Sigmoid colon (tissue), 4 donors: ENCODE results near the gene OR7G2.

Experiments
- EP300 ChIP-seq, 4 donors: sonication (generic); formaldehyde crosslinking; IDR thresholded peaks; one replicate each; pipeline ENCODE4 v1.6.1; 2017; ENCODE audit warnings: antibody characterized with exemption in 4 of 4
- POLR2A ChIP-seq, 2 donors: fragments of 450-650 bp; IDR thresholded peaks; one replicate each; pipeline ENCODE4 v1.6.1; 2016; ENCODE audit warnings: antibody characterized with exemption in 2 of 2, mild to moderate bottlenecking in 2 of 2, moderate library complexity in 2 of 2
- POLR2AphosphoS5 ChIP-seq, 4 donors: sonication (generic); formaldehyde crosslinking; IDR thresholded peaks; one replicate each; pipeline ENCODE4 v1.6.1; 2017; ENCODE audit warnings: antibody characterized with exemption in 4 of 4
- TF ChIP-seq, protein P1 (sequence below), 4 experiments: fragments of 450-650 bp in 3 of 4; fragments of 200-600 bp in 1 of 4; IDR thresholded peaks; one replicate each; pipeline ENCODE4 v1.5.1; 2016 to 2019; ENCODE audit warnings: antibody characterized with exemption in 4 of 4, mild to moderate bottlenecking in 3 of 4, moderate library complexity in 2 of 4

DNA sequence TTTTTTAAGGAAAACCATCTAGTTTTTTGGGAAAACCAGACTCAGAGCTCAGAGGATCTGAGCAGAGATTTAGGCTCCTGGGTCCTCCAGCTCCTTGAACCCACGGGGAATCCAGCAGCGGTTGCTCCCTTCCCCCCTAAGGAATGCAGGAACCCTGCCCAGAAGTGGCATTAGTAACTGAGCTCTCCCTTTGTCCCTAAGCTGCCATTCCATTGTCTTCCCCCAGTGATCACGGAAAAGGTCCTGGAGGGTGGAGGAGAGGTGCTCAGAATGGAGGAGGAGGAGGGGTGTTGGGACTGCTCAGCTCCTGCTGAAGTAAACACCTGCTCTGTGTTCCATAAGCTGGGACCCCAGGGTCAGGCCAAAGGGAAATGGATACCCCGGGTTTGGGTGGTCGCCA is 37.2 kb downstream of the OR7G2 start:
- no peak for TF ChIP-seq EP300 (IDR thresholded peaks at IDR 0.05)
- no peak for TF ChIP-seq POLR2A (IDR thresholded peaks at IDR 0.05)
- TF ChIP-seq, protein P1, sequence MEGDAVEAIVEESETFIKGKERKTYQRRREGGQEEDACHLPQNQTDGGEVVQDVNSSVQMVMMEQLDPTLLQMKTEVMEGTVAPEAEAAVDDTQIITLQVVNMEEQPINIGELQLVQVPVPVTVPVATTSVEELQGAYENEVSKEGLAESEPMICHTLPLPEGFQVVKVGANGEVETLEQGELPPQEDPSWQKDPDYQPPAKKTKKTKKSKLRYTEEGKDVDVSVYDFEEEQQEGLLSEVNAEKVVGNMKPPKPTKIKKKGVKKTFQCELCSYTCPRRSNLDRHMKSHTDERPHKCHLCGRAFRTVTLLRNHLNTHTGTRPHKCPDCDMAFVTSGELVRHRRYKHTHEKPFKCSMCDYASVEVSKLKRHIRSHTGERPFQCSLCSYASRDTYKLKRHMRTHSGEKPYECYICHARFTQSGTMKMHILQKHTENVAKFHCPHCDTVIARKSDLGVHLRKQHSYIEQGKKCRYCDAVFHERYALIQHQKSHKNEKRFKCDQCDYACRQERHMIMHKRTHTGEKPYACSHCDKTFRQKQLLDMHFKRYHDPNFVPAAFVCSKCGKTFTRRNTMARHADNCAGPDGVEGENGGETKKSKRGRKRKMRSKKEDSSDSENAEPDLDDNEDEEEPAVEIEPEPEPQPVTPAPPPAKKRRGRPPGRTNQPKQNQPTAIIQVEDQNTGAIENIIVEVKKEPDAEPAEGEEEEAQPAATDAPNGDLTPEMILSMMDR (IDR thresholded peaks at IDR 0.05): no peak
- TF ChIP-seq POLR2AphosphoS5 (IDR thresholded peaks at IDR 0.05): no peak
